ENCODE data around the gene NHLRC2.
"Not testable (repeated sequence)": the region's sequence is repeated elsewhere in the genome, so short reads cannot be mapped to it uniquely, and the experiment has no call there.

NHLRC2 gene

DNA sequence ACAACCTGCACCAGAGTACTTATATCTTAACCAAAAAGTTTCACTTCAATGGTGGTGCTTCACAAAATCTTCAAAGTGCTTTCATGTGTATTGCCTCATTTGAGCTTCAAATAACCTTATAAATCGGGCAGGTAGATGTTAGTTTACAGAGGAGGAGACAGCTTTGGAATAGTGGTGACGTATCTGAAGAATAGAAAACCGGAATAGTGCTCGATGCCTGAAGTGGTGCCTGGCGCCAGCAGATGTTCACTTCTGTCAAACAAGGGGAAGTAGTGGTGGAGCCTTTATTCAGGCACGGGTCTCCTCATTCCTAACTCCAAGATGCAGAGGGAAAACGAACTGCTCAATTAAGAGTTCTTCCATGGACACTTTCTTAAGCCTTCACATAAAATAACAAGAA lies 58.1 kb downstream of the NHLRC2 start:
- no peak for DNase-seq

DNA sequence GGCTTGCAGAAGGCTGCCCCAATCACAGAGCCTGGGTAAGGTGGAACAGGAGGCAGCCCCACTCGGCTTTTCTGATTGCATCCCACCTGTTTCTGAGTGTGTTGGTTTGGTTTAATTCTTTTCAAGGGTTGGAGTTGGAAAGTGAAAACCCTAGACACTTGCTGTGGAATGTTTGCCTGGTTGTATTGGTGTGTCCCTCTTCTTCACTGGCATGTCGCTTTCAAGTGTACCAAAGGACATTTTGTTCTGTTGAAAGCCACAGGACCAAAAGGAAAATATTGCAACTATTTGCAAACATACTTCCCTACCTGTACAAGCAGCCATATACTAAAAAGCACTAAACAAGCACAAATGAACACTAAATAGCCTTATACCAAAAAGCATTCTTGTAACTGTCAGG lies 60.5 kb downstream of the NHLRC2 start:
- DNase-seq = no peak

DNA sequence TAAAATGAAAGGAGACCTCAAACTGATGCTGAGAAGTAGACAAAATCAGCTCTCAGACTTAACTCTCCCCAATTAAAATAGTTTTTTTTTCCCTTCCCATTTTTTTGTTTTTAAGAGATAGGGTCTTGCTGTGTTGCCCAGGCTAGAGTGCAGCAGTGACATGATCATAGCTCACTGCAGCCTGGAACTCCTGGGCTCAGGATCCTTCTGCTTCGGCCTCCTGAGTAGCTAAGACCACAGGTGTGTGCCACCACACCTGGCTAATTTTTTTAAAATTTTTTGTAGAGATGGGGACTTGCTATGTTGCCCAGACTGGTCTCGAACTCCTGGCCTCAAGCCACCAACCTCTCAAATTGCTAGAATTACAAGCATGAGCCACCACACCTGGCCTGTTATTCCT lies 61.1 kb downstream of the NHLRC2 start:
- DNase-seq = no peak

DNA sequence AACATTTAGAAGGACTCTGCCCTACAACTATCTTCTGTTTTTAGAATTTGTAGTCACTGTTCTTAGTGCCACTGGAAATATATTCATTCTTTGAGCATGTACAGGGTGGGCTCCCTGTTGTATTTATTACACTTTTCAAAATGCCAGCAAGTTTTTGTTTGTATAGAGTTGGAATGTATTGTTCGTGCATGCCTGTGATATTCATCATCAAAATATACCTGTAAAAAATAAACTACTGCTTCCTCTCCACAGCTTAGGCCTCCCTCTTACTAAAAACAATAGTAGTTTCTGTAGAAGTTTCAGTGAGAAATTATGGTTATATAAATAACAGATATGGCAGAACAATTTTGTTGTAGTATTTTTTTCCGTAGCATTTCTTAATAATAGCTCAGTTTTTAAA lies 61.6 kb downstream of the NHLRC2 start:
- no peak for DNase-seq

DNA sequence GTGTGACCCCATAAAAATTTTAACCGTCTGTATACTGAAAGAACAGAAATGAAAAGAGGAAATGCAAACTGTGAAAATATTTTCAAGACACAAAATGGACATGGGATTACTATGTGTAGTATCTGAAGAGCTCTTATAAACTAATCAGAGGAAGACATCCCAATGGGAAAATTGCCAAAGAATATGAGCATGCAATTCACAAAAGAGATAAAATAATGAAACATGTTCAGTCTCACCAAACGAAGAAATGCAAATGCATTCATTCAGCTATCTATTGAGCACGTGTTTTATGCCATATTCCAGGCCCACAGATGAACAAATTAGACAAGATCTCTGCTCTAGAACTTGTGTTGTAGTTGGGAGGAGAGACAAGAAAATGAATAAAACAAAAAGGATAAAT lies 63.2 kb downstream of the NHLRC2 start:
- no peak for DNase-seq

DNA sequence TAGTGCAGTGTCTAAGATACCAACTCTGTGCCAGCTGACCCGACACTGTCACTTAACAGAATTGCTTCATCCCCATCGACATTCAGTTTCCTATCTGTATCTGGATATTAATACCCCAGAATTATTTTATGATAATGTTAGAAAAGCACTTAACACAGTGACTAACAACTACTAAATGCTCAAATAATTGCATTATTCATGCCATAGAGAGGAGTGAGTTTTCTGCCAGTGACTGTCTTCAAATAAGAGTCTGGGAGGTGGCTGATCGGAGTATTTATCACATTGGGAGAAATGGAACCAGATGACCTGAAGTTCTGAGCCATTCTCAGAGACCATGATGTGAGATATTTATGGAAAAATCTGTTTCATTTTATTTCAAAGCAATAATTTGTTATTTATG lies 65.7 kb downstream of the NHLRC2 start:
- DNase-seq = no peak

DNA sequence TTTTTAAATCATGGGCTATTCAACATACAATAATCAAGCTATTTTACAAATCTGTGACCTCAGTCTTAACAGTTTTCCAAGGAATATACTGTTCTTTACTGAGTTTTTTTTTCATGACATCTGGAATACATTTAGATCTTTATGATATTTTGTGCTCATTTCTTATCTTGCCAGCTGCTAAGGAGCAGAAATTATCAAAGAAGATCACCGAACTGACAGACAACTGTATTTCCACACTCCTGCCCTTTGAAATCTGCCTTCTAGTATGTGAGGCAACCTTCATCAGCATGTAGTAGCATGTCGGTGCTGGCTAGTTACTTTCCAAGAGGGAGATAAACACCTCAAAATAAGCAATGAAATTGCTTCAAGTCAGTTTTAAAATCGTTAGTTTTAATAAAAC lies 66.4 kb downstream of the NHLRC2 start:
- DNase-seq = no peak

DNA sequence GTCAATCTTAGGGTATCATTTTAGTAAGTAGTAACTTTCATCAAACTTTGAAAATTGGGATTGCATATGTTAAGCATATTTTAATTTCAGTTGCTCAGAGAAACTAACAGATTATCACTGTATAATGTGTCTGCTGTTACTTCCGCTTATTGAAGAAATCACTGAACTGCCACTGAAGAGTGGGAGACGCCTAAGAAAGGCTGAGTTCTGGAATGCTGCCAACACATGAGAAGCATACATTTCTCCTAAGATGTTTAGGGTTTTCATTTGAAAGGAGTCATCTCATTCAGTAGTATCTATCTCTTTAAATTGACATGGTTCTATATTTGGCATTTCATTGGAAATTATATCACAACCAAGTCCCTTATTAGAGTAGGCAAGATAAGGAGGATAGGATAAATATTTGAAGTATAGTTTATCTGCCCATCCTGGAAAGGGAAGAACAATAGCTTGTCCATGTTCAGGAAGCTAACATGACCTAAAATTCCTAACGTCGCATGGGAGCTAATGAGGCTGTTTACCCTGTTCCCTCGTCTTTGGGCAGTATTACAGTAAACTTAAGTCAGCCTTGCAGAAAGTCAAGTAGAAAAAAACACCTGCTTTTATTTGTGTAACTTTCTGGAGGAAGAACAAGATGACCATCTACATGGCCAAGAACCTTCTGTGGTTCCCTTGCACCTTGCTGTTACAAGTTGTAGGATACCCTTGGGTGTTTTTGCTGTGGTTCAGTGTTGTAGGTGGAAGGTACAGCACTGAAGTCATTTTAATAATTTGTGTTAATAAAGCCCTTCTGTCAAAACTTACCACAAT lies 67.3 kb downstream of the NHLRC2 start:
- no peak for DNase-seq

DNA sequence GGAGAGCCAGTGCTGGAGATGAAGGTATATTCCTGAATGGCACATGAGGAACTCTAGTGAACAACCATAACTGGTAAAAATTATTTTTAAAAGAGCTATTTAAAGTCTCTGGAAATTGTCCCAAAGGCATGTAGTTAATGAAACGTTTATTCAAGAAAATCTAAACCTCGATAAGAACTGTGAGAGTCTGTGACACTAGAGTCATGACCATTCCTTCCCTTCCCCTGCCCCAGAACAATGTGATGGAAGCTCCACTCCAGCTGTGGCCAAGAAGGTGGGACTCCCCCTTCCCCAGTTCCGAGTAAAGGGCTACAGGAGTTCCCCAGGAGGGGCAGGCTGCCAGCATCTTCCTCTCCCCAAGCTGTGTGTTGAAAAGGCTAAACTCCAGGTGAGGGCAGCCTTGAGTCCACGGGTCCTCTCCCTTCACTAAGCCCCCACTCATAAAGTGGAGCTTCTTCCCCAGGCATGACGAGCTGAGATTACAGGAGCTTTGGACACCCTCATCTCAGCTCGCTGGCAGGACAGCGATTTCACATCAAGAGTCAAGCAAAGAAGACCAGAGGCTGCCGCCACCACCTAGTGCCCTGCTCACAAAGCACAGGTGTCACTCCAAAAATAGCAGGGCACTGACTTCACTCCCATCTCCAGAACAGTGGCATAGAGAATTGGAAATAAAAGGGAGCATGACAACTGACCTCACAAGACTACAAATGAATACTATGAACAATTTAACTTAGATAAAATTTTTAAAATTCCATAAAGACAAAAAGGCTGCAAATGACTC lies 68.5 kb downstream of the NHLRC2 start:
- DNase-seq = no peak

DNA sequence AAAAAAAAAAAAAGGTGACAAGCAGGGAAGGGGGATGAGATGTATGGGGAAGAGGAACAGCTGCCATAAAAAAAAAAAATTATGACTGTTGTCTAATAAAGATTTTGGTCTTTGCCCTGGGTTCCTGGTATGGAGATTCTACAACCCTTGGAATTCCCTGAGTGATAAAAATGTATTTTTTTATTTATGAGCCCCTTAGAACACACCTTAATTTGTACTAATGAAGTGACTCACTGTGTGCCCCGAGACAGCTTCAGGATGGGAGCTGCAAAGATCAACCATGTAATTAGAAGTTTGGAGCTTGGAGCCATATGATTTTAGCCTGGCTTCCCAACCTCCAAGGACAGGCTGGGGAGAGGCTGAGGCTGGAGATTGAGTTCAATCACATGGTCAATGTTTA lies 69.7 kb downstream of the NHLRC2 start:
- DNase-seq = no peak

DNA sequence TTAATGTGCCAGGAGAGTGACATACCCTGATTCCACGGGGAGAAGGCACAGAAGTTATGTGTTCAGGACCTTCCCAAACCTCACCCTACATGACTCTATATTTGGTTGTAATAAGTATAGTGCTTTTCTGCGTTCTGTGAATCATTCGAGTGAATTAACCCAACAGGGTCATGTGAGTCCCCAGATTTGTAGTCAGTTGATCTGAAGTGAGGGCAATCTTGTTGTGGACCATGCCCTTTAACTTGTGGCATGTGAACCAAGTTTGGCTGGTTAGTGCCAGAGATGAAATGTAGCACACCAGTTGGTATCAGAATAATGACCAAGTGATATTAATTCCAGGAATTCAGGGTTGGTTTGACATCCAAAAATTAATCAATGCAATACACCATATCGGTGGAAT lies 70.2 kb downstream of the NHLRC2 start:
- DNase-seq = no peak

DNA sequence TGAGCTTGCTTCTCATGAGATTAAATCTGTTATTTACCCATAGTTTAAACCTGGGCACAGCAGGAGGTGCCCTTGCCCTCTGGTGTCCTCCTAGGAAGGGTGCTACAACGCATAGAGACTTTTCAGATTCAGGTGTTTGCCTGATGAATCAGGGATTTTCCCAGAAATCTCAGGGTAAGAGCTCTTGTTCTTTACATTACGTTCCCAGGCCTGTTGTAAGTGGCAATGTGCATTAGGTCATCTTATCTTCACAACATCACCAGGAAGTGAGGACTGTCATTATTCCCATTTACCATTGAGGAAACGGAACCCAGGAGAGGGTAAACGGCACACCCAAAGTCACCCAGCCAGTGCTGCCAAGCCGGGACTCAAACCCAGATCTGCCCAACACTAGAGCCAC lies 73.0 kb downstream of the NHLRC2 start:
- DNase-seq = no peak

DNA sequence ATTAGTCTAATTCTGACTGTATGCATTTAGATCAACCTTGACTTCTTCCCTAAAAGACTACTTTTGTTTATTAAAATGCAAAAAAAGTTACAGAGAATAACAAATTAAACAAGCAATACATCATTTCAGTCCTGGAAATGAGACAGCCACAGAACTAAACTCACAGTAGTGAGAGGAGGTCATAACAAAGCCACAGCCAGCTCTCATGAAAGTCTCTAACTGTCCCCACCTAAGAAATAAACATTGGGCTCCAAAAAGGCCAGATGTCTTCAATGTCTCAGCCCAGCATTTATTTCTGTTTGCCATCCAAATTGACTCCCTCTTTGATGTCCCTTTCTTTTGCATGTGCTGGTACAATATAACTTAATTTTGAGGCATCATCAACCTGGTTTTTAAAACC lies 74.4 kb downstream of the NHLRC2 start:
- no peak for DNase-seq

DNA sequence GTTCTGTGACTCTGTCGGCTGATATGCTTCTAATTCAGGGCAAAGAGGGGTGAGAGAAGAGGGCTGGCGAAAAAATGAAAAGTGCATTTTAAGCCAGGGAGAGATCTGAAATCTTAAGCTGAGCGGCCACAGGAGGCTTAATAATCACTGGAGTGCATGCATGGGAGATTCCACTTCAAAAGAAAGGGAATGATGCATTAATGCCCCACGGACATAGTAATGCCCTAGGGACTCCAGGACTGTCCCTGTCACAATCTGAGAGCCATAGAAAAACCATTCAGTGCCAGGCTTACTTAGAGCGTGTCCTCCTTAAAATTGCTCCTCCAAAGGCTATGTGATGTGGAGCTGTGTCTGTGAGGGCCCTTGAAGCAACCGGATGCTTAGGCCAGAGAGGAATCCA lies 75.1 kb downstream of the NHLRC2 start:
- DNase-seq = no peak

DNA sequence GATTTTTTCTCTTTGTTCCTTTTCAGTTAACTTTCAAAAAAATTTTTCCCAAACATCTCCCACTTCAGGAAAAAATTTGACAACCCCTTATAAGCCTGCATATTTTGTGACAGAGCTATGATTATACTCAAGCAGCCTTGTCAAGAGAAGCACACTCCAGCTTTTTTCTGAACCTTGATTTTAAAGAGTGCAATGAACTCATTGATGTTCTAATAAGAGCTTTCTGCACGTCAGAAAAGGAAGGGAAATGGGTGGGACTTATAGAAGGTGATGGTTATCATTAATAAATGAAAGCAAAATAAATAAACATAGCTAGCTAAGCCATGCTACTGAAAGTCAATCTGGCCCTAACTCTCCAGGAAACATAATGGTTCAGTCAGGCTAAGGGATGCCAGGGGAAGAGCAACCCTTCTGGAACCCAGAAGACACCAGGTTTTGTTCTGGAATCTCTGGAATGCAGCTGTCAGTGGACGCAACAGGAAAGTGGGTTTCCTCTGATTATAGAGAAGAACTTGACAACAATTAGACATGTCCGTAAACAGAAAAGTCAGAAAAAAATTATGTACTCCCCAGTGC lies 76.1 kb downstream of the NHLRC2 start:
- no peak for DNase-seq

DNA sequence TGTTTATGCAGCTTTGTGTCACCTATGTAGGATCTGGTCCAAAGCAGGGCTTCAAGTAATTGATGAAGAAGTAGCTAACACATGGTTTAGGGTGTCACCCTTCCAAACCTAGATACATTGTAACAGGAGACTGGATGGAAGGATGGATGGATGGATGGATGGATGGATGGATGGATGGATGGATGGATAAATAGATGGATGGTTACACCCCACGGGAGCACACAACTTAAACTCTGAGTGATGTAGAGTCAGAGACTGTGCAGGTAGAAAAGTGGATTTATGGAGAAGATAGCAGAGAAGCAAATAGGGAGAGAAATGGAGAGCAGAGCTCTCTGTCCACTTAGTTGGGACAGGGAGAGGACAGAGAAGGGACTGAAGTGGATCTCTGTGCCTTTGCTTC lies 78.4 kb downstream of the NHLRC2 start:
- DNase-seq = no peak

DNA sequence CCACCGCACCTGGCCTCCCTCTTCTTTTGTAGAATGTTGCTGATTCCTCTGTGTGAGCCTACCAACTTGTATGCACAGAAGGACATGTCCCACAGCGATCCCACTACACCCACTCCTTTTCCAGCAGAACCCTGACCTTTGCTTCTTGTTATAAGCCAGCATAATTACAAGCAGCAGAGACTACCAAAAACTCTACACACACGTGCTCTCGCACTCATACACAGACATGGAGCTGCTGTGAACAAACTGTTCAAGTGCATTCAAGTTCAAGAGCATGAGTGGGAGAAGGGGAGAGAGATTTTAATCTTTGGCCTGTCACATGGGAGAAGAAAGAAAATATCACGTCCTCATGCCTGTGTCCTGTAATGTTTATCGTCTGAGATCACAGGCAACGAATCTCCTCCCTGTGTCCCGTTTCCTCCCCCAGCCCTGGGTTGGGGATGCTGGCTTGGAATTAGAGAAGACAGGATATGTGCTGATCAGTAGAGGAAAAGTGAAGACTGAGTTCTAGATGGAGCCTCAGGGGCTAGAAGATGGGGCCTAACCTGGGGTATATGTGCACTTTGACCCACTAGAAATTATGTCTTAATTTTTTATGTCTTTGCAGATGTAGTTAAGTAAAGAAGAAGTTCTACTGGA lies 79.6 kb downstream of the NHLRC2 start:
- no peak for DNase-seq

DNA sequence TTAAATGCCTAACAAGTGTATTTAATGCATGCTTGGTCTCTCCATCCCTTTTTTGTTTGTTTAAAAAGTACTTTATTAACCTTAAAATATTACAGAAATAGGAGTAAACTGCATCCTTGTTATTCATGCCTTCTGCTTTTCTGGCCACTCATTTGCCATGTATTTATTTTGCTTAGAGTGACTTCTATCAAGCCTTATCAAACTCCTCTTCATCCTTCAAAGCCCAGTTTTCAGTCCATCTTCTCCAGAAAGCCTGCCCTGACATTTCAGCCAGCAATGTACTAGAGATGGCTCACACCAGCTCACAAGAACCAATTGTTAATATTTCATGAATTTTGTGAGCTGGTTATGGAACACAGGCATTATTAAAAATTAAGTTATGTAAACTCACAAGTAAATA lies 82.8 kb downstream of the NHLRC2 start:
- no peak for DNase-seq

DNA sequence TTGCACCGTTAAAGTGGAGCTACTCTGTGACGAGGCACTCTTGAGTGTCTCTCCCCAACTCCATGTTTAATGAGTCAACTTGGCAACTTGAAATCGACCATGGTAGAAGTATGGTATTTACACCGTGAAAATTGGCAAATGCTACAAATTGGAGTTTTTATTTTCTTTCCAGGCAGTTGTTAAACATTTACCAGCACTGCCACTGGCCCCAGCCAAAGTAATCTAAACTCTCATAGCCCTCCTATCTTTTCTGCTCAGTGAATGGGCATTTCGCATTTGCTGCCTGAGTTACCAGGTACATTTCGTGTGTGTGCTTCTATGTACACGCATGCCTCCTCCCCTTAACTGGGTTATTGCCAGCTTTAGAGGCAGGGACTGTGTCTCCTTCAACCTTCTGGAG lies 83.3 kb downstream of the NHLRC2 start:
- no peak for DNase-seq

DNA sequence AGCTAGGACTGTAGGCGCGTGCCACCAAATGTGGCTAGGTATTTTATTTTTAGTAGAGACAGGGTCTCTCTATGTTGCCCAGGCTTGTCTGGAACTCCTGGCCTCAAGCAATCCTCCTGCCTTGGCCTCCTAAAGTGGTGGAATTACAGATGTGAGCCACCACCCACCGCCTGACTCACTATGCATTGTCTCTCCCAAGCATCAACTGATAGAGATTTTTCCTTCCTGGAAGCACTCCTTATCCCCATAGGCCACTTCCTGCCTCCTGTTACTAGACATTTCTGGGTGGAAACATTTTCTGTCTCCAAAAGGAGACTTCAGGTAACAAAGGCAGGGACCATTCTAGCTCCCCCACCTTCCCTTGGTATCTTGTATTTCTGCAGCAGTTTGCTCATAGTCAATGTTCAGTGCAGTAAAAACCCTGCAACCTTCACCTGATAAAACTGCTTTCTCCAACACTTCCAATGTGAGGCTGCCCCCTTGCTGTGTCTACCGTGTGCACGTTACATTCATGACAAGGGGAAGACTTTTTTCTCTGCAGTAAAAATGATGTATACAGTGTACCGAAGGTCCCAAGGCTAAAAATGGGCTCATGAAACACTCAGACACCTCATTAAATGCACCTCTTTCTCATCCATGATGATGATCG lies 84.9 kb downstream of the NHLRC2 start:
- no peak for DNase-seq

DNA sequence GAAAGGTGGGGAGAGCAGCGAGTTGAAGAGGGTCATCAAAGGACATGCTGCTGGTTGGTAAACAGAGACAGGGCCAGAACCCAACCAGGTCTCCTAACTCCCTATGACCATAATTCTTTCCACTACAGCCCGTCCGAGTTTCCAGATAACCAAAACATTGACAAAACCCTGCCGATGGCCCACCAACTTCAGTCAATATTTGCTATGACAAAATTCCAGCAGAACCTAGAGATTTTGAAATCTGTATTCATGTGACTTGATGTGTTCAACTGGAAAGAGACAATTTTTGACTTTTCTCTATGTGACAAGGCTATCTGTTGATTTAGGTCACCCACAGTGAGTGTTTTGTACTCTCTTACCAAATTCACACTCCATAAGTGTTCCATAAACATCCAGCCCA lies 86.7 kb downstream of the NHLRC2 start:
- no peak for DNase-seq

DNA sequence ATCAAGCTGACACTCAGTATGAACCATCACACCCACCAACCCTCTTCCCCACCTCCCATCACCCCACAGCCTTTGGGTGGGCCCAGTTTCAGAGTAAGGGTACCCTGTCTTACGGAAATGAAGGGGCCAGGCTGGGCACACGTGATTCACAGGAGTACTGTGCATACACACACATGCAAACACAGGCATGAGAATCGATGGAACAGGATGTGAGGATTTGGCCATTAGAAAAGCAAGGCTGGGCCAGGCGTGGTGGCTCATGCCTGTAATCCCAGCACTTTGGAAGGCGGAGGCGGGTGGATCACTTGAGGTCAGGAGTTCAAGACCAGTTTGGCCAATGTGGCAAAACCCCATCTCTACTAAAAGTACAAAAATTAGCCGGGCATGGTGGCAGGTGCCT lies 88.7 kb downstream of the NHLRC2 start:
- not testable (repeated sequence) for DNase-seq

DNA sequence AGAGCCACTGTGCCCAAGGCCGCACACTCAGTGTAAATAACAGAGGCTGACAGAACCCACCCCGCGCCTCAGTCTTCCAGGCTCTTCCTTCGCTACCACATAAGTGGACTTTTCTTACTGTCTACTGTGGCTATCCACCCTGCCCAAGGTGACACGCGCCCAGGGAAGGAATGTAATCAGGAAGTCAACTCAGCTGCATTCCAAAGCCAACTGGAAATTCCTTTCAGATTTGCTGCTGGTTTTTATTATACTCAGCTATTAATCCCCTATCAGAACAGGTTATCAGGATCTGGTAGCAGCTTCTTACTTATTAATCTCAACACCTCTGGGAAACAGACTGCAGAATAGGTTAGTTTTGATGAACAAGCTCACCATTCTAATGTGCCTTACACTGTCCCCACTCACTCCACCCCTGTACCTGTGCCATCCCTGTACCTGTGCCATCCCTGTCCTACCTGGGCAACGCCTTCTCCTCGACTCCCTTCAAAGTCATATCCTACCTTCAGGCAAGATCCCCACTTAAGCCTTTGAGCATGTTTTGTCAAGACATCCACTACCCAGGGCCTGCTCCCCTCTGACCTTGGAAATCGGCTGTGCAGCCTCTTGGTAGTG lies 90.7 kb downstream of the NHLRC2 start:
- DNase-seq = no peak
